ENCODE measurements around the gene PARD6A.

DNA sequence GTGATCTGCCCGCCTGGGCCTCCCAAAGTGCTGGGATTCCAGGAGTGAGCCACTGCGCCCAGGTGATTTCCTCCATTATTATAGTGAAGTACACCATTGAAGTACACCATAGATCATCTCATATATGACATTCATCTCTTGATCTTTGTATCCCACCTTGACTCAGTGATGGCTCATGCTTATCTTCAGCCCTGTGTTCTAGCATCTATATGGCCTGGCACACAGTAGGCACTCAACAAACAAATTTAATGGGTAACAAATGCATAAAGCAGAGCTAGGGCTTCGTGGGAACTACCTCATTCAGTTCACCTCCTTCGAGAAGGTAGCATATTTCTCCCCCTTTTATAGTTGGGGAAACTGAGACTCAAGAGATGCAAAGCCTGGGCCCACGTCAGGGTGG lies 4.8 kb downstream of the PARD6A start:
- TF ChIP-seq, protein P1, sequence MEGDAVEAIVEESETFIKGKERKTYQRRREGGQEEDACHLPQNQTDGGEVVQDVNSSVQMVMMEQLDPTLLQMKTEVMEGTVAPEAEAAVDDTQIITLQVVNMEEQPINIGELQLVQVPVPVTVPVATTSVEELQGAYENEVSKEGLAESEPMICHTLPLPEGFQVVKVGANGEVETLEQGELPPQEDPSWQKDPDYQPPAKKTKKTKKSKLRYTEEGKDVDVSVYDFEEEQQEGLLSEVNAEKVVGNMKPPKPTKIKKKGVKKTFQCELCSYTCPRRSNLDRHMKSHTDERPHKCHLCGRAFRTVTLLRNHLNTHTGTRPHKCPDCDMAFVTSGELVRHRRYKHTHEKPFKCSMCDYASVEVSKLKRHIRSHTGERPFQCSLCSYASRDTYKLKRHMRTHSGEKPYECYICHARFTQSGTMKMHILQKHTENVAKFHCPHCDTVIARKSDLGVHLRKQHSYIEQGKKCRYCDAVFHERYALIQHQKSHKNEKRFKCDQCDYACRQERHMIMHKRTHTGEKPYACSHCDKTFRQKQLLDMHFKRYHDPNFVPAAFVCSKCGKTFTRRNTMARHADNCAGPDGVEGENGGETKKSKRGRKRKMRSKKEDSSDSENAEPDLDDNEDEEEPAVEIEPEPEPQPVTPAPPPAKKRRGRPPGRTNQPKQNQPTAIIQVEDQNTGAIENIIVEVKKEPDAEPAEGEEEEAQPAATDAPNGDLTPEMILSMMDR (tag by site-specific recombination; IDR thresholded peaks at IDR 0.05): no peak
- TF ChIP-seq YY1 (tag by site-specific recombination; IDR thresholded peaks at IDR 0.05): no peak
- no peak for TF ChIP-seq ZNF223 (tag by site-specific recombination; IDR thresholded peaks at IDR 0.05)
- no peak for TF ChIP-seq ZNF366 (tag by site-specific recombination; conservative IDR thresholded peaks at IDR 0.05)
- TF ChIP-seq, protein P2, sequence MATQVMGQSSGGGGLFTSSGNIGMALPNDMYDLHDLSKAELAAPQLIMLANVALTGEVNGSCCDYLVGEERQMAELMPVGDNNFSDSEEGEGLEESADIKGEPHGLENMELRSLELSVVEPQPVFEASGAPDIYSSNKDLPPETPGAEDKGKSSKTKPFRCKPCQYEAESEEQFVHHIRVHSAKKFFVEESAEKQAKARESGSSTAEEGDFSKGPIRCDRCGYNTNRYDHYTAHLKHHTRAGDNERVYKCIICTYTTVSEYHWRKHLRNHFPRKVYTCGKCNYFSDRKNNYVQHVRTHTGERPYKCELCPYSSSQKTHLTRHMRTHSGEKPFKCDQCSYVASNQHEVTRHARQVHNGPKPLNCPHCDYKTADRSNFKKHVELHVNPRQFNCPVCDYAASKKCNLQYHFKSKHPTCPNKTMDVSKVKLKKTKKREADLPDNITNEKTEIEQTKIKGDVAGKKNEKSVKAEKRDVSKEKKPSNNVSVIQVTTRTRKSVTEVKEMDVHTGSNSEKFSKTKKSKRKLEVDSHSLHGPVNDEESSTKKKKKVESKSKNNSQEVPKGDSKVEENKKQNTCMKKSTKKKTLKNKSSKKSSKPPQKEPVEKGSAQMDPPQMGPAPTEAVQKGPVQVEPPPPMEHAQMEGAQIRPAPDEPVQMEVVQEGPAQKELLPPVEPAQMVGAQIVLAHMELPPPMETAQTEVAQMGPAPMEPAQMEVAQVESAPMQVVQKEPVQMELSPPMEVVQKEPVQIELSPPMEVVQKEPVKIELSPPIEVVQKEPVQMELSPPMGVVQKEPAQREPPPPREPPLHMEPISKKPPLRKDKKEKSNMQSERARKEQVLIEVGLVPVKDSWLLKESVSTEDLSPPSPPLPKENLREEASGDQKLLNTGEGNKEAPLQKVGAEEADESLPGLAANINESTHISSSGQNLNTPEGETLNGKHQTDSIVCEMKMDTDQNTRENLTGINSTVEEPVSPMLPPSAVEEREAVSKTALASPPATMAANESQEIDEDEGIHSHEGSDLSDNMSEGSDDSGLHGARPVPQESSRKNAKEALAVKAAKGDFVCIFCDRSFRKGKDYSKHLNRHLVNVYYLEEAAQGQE (tag by site-specific recombination; IDR thresholded peaks at IDR 0.05): no peak
- TF ChIP-seq, protein P3, sequence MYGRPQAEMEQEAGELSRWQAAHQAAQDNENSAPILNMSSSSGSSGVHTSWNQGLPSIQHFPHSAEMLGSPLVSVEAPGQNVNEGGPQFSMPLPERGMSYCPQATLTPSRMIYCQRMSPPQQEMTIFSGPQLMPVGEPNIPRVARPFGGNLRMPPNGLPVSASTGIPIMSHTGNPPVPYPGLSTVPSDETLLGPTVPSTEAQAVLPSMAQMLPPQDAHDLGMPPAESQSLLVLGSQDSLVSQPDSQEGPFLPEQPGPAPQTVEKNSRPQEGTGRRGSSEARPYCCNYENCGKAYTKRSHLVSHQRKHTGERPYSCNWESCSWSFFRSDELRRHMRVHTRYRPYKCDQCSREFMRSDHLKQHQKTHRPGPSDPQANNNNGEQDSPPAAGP (tag by site-specific recombination; IDR thresholded peaks at IDR 0.05): no peak
- TF ChIP-seq BCL11A (tag by site-specific recombination; IDR thresholded peaks at IDR 0.05; ENCODE audit: low read depth): no peak
- TF ChIP-seq ZNF23 (tag by site-specific recombination; IDR thresholded peaks at IDR 0.05; ENCODE audit: borderline replicate concordance): no peak
- no peak for TF ChIP-seq SCRT2 (tag by site-specific recombination; IDR thresholded peaks at IDR 0.05)
- no peak for TF ChIP-seq ZNF580 (tag by site-specific recombination; IDR thresholded peaks at IDR 0.05)
- TF ChIP-seq ZSCAN30 (tag by site-specific recombination; IDR thresholded peaks at IDR 0.05): no peak
- no peak for TF ChIP-seq ZNF658 (tag by site-specific recombination; IDR thresholded peaks at IDR 0.05)
- TF ChIP-seq ZNF266 (tag by site-specific recombination; IDR thresholded peaks at IDR 0.05; ENCODE audit: low read depth): no peak
